PC-9 (cell line): ENCODE data around the gene ADAMTS2. TPM values are rescaled to one million over a fixed set of nuclear protein-coding genes. Genes with fewer than 3 reads are reported as not detected.

ENCODE experiments used
- BruUV-seq: library from RNA; stranded (reverse); fragments of 400-500 nt; replicated peaks from 2 replicates; lab custom pipeline; 2021; lab: Mats Ljungman, UMichigan
- CTCF ChIA-PET: fragments of 300-600 bp; sonication (Branson Sonifier 250); formaldehyde crosslinking; loops from one replicate; lab custom pipeline; 2022; ENCODE audit warnings: antibody characterized with exemption; lab: Charles Lee
- POLR2A ChIA-PET: fragments of 300-600 bp; sonication (Branson Sonifier 250); formaldehyde crosslinking; loops from one replicate; lab custom pipeline; 2022; ENCODE audit warnings: antibody characterized with exemption; ENCODE audit not compliant: unreplicated experiment; lab: Charles Lee
- DNase-seq, 2 experiments: peaks; one replicate each; pipeline versions ENCODE4 v3.0.0 to v3.0.0-alpha.2; 2015 to 2022; ENCODE audit warnings: mixed read lengths in 1 of 2
- H2AFZ ChIP-seq: fragments of 200-600 bp; sonication (generic); 2 replicates; pipeline ENCODE4 v1.8.1; 2017; ENCODE audit warnings: antibody characterized with exemption
- H3F3A ChIP-seq: fragments of 200-600 bp; sonication (generic); 2 replicates; pipeline ENCODE4 v1.8.1; 2017; ENCODE audit warnings: antibody characterized with exemption, mild to moderate bottlenecking, low read depth; ENCODE audit not compliant: insufficient read depth
- H3K27ac ChIP-seq: fragments of 200-600 bp; sonication (generic); 2 replicates; pipeline ENCODE4 v1.6.1; 2016; ENCODE audit warnings: mixed run types
- H3K27me3 ChIP-seq: fragments of 200-600 bp; sonication (generic); 2 replicates; pipeline ENCODE4 v1.6.1; 2016; ENCODE audit warnings: low read depth, mixed run types; ENCODE audit not compliant: insufficient read depth
- H3K36me3 ChIP-seq: fragments of 200-600 bp; sonication (generic); 2 replicates; pipeline ENCODE4 v1.6.1; 2016; ENCODE audit warnings: low read depth, mixed run types
- H3K4me1 ChIP-seq: fragments of 200-600 bp; sonication (generic); replicated peaks from 2 replicates; pipeline ENCODE4 v1.6.1; 2016; ENCODE audit warnings: mixed run types; ENCODE audit not compliant: insufficient read depth
- H3K4me2 ChIP-seq: fragments of 200-600 bp; sonication (generic); 2 replicates; pipeline ENCODE4 v1.6.1; 2017; ENCODE audit warnings: mixed run types
- H3K4me3 ChIP-seq: fragments of 200-600 bp; sonication (generic); 2 replicates; pipeline ENCODE4 v1.6.1; 2016; ENCODE audit warnings: mixed run types
- H3K79me2 ChIP-seq: fragments of 200-600 bp; sonication (generic); 2 replicates; pipeline ENCODE4 v1.6.1; 2017; ENCODE audit warnings: low read depth, mixed run types
- H3K9me2 ChIP-seq: fragments of 200-600 bp; sonication (generic); 2 replicates; pipeline ENCODE4 v1.8.1; 2017; ENCODE audit warnings: mild to moderate bottlenecking; ENCODE audit not compliant: insufficient read depth
- H3K9me3 ChIP-seq: fragments of 200-600 bp; sonication (generic); 2 replicates; pipeline ENCODE4 v1.8.1; 2016; ENCODE audit warnings: low read depth; ENCODE audit not compliant: insufficient read depth
- H4K20me1 ChIP-seq: fragments of 200-600 bp; sonication (generic); 2 replicates; pipeline ENCODE4 v1.8.1; 2017; ENCODE audit not compliant: insufficient read depth
- EZH2 ChIP-seq: fragments of 200-600 bp; sonication (generic); IDR thresholded peaks from 2 replicates; pipeline ENCODE4 v1.8.0; 2017; ENCODE audit warnings: antibody characterized with exemption, low read depth
- intact Hi-C: fragments of 100-400 bp; cut with micrococcal nuclease; formaldehyde crosslinking; loops from one replicate; pipeline ENCODE4 v1.10.0; 2022; ENCODE audit not compliant: unreplicated experiment
- total RNA-seq: library from RNA; stranded (reverse); gene quantifications from 2 replicates; pipeline ENCODE4 v1.2.3, GENCODE V29; 2021
- TF ChIP-seq, protein P1 (sequence below): fragments of 200-600 bp; sonication (generic); conservative IDR thresholded peaks from 2 replicates; pipeline ENCODE4 v1.6.1; 2017; ENCODE audit warnings: mixed run types, antibody characterized with exemption, mild to moderate bottlenecking, moderate library complexity

ADAMTS2 gene
- total RNA-seq, 1 experiment from 2014 or later: not detected

DNA sequence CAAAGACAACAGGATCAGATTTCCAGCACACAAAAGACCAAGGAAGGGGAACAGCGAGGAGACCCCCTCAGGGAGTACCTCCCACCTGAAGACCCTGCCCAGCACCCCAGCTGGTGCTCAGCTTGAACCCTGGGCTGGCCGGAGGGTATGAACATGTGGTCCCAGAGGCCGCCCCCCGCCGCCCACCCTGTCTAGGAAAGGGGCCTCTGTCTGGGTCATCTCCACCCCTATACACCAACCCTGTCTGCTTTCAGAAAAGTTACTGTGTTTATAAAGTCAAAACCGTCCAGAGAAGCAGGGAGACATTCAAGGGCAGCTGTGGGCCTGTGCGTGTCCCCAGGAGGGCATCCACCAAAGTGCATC is 72.2 kb downstream of the ADAMTS2 start:
- ChIA-PET POLR2A (no interaction called here), CTCF (no interaction called here)
- intact Hi-C loops: no loop called here
- Histone ChIP-seq H3K36me3 (no peaks in the 10 kb centered on the region), H3K9me2 (no peaks in the 10 kb centered on the region), H4K20me1 (no peaks in the 10 kb centered on the region), H2AFZ (no peak overlapping the region), H3K4me3 (no peak overlapping the region), H3K4me1 (no peaks in the 10 kb centered on the region), H3K9me3 (no peaks in the 10 kb centered on the region), H3F3A (no peaks in the 10 kb centered on the region), H3K79me2 (no peaks in the 10 kb centered on the region), H3K27ac (no peak overlapping the region), H3K27me3 (peaks cover 70% of the 10 kb centered on the region), H3K4me2 (no peak overlapping the region)
- no peak for DNase-seq
- TF ChIP-seq EZH2: no peak
- TF ChIP-seq, protein P1, sequence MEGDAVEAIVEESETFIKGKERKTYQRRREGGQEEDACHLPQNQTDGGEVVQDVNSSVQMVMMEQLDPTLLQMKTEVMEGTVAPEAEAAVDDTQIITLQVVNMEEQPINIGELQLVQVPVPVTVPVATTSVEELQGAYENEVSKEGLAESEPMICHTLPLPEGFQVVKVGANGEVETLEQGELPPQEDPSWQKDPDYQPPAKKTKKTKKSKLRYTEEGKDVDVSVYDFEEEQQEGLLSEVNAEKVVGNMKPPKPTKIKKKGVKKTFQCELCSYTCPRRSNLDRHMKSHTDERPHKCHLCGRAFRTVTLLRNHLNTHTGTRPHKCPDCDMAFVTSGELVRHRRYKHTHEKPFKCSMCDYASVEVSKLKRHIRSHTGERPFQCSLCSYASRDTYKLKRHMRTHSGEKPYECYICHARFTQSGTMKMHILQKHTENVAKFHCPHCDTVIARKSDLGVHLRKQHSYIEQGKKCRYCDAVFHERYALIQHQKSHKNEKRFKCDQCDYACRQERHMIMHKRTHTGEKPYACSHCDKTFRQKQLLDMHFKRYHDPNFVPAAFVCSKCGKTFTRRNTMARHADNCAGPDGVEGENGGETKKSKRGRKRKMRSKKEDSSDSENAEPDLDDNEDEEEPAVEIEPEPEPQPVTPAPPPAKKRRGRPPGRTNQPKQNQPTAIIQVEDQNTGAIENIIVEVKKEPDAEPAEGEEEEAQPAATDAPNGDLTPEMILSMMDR: no peak
- BruUV-seq: no TSS peak

DNA sequence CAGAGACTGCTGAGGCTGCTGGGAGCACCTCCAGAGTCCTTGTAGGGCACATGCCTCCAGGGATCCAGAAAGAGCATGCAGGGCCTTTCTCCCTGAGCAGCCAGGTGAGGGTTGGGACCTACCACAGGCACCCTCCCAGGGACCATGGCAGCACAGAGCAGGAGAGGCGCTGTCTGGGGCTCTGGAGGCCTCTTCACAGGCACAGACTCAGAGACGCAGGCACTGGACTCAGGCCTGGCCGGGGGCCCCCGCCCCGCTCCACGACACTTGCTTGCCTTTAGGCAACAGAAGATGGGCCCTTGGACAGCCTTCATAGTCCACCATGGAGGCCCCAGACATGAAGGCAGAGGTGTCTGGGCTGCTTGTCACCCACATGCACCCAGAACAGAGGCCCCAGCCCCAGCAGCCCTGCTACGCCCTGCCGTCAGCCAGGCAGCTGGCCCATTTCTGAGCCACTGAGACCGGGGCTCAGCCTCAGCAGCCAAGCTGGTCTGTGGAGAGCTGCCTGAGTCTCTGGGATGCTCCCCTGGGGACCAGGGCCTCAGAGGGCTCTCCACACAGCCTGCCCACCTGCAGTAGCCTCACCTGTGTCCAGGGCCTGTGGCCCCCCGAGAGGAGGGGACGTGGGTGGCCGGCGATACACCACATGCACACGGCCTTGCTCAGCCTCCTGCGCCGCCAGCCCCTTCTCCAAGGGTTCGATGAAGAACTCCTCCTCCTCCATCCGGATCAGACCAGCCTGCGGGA is 72.8 kb downstream of the ADAMTS2 start:
- POLR2A ChIA-PET: no interaction called here
- TF ChIP-seq EZH2: no peak
- TF ChIP-seq, protein P1: no peak
- Histone ChIP-seq H3K4me3 (no peak overlapping the region), H4K20me1 (no peaks in the 10 kb centered on the region), H3K27ac (no peak overlapping the region), H3K4me2 (no peak overlapping the region), H3K79me2 (no peaks in the 10 kb centered on the region), H3F3A (no peaks in the 10 kb centered on the region), H3K9me2 (no peaks in the 10 kb centered on the region), H3K4me1 (no peaks in the 10 kb centered on the region), H3K9me3 (no peaks in the 10 kb centered on the region), H3K27me3 (peaks cover 76% of the 10 kb centered on the region), H2AFZ (no peak overlapping the region), H3K36me3 (no peaks in the 10 kb centered on the region)
- intact Hi-C loops: no loop called here
- no peak for DNase-seq
- CTCF ChIA-PET: no interaction called here
- BruUV-seq: no TSS peak

DNA sequence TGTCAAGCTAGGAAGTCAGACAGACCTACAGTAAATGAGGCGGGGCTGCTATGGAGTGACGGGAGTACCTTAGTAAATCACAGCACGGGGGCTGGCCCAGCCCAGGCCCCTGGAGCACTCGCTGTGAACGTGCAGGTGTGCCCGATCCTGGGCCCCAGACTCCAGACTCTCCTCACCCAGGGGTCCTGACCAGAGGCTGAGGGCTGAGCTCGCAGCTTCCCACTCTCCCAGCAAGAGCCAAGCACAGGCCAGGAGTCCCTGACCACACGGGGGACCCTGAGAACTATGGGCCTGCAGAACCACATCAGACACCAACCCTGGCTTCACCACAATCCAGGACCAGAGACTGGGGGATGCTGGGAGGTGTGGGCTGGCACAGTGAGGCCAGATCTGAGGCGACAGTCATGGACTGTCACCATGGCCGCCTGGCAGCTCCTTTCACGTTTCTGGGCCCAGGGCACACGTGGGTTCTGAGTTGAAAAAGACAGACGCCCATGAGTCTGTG is 73.4 kb downstream of the ADAMTS2 start:
- no peaks in the 10 kb centered on the region for H4K20me1 ChIP-seq
- peaks cover 82% of the 10 kb centered on the region for H3K27me3 ChIP-seq
- no peak overlapping the region for H2AFZ ChIP-seq
- CTCF ChIA-PET: no interaction called here
- no peaks in the 10 kb centered on the region for H3K9me3 ChIP-seq
- no peak overlapping the region for H3K4me3 ChIP-seq
- H3K36me3 ChIP-seq: no peaks in the 10 kb centered on the region
- no peaks in the 10 kb centered on the region for H3F3A ChIP-seq
- no peak overlapping the region for H3K4me2 ChIP-seq
- no peak overlapping the region for H3K27ac ChIP-seq
- intact Hi-C loops: no loop called here
- no TSS peak for BruUV-seq
- no peaks in the 10 kb centered on the region for H3K4me1 ChIP-seq
- POLR2A ChIA-PET: no interaction called here
- H3K79me2 ChIP-seq: no peaks in the 10 kb centered on the region
- TF ChIP-seq, protein P1: no peak
- no peak for TF ChIP-seq EZH2
- DNase-seq: no peak
- H3K9me2 ChIP-seq: no peaks in the 10 kb centered on the region
